GM18520 (cell line): ENCODE data around the gene PRELID3B.

Experiments
- ATAC-seq: cut with Tn5 transposase; IDR thresholded peaks from one replicate; pipeline ENCODE4 v1.9.1; 2021; ENCODE audit not compliant: unreplicated experiment

The PRELID3B gene

DNA sequence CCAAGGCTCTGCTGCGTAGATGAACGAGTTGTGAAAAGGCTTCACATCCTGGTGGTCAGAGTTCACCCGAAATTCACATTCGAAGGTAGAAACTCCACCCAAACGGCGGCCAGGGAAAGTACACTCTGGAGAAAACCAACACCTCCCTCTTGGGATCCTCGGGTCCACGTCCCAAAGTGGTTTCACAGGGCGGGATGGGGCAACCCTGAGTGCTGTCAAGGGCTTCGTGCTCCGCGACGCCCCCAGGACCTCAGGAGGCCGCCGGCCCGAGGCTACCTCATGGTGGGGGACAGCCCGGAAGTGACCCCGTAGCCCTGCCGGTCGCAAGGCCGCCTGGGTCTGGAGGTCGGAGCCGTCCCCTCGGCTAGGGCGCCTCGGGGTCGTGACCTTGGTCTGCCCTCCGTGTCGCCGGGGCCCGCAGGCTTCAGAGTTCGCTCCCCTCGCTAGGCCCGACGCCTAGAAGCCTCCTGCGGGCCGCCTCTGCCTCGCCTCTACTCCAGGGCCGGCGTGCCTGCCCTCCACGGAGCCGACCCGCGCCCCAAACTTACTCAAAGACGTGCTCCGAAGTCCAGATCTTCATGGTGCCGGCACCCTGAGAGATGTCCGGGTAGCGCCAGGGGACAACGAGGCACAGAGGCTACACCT is at the start of gene PRELID3B:
Gene PRELID3B (minus strand): TSS at position 636 of the 645 bp plus-strand sequence. CDS start 56 bp downstream, at position 580.
- ATAC-seq, result peak; percentile 13

DNA sequence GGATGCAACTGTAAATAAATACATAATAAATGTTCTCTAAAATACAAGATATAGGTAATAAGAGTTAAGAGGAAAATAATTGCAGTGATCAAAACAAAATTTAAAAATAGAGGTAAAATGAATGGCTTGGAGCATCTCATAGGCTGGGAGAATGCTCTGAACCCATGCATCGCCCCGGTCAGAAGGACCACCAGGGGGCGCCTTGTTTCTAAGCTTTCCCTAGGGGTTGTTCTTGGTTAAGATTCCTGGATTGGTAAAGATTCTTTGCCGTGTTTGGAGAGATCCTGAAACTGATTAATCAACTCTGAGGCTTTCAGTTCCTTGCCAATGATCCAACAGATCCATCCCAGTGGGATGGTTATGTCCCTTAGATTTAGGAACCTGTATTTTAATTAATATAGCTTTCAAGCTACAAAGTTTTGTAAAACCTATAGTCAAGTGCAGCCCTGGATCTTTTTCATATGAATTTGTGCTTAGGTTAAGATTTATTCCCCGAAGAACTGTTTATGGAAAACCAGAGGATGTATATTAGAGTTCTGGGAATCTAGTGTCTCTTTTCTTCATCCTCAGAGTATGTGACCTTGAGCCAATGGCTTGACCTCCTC is 45.3 kb upstream of the PRELID3B start:
- no peak for ATAC-seq

DNA sequence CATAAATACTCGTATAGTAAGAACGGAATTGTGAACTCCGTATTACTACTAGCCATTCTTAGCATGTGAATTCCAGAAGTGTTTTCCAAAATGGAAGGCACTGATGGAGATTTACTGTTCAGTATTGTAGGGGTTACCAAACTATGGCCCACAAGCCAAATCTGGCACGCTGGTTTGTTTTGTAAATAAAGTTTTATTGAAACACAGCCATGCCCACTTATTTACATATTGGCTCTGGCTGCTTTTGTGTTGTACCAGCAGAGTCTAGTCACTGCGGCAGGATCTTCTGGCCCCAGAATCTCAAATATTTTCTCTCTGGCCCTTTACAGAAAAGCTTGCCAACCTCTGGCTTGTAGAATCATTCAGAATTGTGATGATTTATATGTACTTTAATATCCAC is 44.3 kb upstream of the PRELID3B start:
- no peak for ATAC-seq

DNA sequence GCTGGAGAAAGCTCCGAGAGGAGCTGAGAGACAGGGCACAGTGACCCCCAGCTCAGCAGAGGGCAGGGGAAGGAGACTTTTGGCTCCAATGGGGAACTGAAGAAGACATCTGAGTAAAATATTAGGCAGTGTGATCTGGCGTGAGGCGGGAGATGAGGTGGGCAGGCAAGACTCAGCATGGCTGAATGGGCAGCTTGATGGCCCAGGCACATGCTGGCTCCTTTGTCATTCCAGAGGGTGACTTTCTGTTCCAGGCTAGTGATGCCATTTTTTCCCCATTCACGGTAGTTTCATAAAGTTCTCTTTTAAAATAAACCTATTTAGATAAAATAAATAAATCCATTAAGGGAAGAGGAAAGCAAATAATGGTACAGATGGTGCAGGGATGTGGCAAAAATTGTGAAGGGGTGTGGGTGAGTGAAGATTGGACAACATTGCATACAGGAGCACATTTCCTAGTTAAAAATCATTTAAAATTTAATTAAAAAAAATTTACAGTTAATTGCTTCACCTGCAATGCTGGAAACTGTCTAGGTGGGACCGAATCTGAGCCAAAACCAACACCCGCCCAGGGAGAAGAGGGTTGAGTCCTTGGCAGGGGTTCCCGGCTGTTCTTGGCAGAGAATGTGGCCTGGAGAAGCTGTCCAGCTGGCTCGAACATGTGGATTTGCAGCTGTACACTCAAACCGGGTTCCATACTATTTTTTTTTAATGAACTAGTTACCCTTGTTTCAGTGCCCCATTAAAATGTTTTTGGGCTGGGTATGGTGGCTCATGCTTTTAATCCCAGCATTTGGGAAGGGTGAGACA is 41.7 kb upstream of the PRELID3B start:
- ATAC-seq, result no peak

DNA sequence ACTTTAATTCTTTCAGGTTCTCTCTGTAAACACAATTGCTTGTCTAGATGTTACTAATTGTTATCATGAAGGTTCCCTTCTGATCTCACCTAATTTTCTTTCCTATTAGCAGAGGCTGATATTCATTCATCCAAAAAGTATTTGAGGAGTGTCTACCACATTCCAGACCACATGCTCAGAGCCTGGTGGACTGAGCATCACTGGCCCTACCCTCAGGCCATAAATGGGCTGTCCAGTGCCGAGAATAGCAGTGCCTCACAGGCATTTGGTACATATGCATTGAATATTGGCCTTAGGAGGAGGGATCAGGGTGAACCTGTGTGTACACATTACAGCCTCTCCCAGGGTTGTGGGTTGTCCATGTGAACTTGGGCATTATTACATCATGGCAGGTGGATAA is 40.4 kb upstream of the PRELID3B start:
- ATAC-seq, result no peak

DNA sequence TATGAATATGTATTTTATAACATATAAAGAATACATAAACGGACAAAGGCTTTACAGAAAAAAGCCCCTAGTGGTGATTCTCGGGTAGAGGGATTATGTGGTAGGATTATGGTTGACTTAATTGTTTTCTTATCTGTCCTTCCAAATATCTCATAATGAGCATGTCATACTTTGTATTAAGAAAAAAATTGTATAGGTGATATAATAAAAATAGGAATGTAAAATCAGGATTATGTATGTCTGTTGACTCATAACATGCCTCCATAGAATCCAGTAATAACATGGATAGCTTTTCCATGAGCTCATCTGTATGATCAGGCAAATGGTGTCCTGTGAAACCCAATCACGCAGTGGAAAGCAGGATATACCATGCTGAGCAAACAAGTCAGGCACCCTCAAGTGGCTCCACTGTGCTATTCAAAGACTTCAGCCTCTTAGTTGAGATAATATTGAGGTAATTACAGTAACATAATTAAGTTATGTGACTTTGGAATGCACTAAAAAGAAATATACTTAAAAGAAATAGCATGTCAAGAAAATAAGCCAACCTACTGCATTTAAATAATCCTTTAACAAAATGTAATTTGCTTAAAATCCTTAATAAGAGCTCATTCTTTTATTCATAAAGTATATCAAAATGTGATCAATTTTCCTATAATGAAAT is 39.6 kb upstream of the PRELID3B start:
- ATAC-seq, result no peak

DNA sequence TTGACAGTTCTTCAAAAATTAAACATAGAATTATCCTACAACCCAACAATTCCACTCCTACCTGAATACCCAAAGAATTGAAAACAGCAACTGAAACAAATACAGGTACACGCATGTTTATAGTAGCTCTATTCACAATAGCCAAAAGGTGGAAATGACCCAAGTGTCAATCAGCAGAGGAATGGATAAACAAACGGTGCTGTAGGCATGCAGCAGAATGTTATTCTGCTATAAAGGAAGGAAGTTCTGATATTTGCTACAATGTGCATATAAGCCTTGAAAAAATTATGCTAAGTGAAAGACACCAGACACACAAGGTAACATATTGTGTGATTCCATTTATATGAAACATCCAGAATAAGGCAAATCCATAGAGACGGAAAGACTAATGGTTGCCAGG is 38.5 kb upstream of the PRELID3B start:
- no peak for ATAC-seq

DNA sequence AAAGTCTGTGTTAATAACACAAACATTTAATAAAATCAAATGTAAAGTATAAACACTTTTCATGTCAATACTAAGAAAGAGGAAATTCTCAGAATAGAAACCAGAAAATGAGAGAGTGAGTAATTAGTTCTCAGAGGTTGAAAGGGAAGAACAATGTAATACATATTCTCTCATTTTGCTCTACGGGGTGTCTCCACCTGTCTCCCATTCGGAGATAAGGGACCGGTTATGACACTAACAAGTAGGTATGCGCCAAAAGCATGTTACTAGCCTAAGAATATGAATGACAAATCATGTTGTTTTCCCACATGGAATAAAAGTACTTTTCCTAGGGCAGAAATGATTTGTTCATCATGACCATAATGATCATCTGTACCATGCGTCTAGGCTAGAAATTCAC is 35.6 kb upstream of the PRELID3B start:
- no peak for ATAC-seq

DNA sequence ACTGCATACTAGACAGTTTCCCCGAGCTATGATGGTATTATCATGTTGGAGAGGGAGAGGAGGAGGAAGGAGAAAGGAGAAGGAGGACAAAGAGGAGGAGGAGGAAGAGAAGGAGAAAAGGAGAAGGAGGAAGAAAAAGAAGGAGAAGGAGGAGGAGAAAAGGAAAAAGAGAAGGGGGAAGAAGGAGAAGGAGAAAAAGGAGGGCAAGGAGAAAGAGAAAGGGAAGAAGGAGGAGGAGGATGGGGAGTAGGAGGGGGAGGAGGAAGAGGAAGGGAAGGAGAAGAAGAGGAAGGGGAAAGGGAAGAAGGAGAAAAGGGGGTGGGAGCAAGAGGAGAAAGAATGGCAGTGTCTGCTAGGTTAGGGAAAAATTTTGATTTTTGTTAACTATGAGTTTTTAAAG is 35.1 kb upstream of the PRELID3B start:
- ATAC-seq, result no peak

DNA sequence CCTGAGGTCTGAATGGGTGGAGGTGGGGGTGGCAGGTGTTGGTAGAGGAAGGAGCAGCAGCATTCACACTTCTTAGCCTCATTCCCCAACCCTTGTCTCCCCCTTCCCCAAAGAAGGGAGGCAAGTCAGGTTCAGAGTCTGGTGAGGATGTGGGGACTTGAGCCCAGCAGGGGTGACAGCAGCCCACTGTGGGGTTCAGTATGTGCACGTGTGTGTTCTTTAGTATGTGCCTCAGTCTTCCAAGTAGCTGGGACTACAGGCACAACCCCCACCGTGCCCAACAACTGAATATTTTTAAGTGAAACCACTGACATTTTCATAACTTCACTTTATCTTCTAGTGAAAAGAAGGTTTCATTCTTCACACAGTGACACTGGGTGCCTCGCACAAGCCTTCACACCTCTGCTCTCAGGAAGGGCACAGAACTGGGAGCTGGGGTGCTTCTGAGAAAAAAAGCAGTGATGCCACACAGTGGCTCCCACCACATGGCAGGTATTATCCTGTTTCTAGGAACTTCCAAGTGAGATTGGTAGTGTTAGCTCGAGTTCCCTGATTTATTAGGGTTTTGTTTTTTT is 33.4 kb upstream of the PRELID3B start:
- no peak for ATAC-seq

DNA sequence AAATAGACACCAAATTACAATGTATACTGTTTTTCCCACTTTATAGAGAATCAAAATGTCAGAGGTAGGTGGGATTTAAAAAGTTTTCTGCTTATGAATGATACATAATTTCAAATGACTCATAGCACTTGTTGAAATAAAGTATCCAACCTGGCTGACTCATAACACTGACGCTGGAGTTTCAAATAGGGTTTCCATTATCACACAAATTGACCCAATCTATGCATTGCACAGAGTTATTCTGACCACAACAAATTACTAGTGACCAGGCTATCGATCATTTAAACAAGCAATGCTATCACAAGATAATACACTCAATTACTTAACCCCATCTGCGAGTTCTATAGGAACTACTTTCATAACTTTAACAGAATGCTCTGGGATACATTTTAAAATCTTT is 31.9 kb upstream of the PRELID3B start:
- ATAC-seq, result no peak

DNA sequence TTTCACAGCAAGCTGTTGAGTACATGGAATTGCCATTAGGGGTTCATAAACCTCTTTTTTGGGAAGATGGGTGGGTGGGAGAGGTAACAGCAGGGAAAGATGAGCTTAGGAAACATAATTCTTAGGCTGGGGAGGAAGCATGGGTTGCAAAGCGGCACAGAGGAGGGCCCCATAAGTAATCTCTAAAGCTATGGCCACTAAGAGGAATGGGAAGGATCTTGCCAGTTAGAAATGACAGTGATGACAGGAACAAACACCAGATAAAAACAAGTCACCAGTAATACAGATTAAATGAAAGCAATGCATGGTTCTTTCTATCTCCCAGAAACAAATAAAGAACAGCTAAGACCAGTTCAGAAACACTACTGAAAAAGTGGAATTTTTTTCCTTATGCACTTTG is 31.0 kb upstream of the PRELID3B start:
- ATAC-seq, result no peak

DNA sequence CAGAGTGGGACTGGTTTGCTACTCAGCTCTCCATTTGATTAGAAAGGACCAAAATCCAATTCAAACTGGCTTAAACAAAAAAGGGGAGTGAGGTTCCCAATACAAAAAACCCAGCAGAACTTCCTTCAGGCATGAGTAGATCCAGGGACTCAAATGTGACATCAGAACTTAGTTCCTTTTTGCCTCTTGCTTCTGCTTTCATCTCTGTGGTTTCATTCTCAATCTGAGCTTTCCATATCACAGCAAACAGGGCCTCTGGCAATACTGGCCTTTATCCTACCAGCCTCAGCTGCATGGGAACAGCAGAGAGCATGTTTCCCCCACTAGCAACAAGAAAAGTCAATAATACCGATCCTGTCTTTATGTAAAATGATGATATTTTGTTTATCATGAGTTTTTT is 28.6 kb upstream of the PRELID3B start:
- ATAC-seq, result no peak

DNA sequence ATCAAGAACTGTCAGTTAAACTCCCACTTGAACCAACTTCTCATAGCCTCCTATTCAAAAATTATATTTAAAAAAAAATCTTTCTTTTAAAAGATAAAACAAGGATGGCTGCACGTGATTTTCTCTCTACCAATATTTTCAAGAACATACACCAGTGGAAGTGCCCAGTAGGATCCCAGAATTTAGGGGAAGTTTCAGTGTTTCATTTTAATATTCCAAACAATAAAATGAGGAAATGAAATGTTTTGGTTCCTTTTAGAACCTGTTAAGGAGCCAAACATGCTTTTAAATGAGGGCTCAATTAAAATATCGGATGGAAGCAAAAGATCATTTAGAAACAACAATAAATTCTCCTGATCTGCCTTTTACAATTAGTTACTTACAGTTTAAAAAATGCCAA is 26.4 kb upstream of the PRELID3B start:
- no peak for ATAC-seq

DNA sequence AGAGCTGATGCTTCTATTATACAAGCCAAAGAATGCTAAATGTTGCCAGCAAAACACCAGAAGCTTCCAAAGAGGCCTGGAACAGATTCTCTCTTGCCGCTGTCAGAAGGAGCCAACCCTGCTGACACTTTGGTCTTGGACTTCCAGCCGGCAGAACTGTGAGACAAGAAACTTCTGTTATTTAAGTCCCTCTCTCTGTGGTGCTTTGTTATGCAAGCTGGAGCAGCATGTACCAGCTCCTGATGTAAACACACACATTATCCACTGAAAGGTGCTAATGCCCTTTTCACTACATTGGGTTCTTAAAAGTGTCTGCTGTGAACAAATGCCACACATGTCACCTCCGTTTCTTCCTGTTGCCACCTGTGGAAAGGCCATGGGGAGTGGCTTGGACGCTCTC is 25.9 kb upstream of the PRELID3B start:
- ATAC-seq, result no peak

DNA sequence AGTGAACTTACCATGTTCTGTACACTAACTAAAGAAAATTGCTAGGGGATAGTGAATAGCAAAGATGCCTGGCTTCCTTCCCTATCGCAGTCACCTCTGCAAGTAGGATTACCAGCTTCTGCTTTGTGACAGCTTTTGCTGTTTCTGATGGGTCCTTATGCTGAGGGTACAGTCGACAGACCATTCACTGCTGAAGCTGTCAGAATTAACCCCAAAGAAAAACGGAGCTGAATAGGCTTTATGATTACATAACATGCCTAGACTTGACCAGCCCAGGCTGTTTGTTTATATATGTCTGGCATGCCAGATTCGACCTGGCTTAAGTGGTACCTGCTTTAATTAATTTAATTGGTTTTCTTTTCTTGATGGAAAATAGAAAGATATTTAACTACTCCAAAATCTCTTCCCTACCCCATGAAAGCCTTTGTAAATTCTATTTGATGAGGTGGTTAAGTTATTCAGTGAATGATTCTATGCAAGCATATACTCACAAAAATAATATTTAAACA is 21.7 kb upstream of the PRELID3B start:
- ATAC-seq, result no peak

DNA sequence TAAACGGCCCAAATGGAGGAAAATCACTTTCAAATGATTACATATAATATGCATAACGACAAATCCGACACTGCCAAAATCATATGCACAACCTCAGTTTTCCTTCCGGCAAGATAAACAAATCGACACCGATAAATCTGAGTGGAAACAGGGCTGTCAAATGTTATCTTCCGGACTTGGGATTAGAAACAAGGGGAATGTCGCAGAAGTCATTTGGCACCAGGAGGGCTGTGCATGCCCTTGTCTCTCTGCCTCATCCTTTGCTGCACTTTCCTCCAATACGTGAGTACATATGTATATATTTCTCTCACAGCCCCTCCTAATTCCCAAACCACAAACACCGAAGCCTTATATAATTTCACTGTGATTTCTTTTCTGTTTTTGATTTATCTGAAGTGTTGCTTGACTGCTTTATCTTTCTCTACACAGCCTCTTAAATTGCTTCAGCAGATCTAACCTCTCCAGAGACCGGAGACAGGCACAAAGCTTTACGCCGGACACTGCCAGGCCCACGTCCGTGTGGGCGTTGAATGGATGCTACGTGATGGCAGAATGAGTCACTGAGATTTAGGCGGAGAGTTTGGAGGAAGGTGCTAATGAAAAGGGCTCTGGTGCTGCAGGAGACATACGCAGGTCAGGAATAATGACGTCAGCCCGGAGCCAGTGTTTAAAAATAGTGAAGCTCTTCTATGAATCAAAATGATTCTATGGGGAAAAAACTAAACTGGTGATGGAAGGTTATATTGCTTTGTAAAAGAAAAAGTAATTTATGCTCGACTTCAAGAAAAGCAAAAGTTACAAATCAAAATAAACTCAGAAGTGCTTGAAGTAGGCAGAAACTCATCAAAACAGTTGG is 21.0 kb upstream of the PRELID3B start:
- no peak for ATAC-seq

DNA sequence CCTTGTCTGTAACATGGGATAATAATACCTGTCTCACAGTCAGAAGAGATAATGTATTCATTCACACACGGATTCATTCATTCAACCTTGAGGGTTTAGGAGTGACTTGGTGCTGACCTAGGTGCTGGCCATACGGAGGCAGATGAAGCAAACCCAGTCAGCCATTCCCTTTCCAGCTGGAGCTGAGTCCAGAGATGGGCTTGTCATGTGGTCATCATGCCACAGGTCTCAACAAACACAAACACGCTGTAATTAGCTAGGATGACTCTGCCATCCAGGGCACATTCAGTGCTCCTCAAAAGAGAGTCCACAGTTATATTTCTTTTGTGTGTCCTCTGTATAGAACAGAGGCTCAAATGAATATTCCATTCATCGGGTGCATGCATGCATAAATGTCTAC is 19.5 kb upstream of the PRELID3B start:
- no peak for ATAC-seq

DNA sequence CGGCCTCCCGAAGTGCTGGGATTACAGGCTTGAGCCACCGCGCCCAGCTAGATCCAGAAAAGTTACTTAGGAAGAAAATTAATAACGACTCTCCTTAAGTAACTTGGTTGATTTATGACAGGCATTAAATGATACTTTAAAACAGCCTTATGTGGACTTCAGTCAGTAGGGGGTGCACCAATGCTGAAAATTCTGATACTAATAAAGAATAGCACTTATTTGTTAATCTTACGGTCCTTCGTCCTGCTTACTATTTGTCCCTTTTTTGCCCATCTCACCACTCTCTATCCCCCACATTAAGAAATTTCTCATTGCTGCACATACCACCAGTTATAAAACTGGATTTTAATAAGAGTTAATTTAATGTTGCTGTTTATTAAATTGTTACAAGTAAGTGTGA is 12.7 kb upstream of the PRELID3B start:
- ATAC-seq, result no peak

DNA sequence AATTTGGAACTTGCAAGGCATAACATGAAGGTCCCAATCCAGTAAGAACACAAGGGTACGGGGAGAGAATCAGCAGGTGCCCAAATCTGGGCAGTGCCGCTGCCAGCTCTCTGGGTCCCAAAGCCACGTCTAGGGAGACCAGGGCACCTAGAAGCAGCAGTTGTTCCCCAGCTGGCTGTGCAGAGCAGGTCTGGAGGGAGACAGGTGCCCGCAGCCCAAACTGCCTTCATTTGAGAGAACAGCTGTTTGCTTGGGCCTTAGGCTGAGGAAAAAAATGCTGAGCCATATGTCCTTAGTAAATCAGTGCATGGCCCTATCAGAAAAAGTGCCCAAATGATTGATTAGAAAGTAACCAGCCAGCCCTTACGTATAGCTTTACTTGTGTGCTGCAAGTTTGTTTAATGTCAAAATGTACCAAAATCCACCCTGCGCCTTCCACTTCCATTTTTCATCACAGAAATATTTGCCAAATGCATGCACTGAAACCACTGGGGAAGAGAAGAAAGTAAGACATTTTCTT is 9.1 kb upstream of the PRELID3B start:
- ATAC-seq, result no peak
